Fibroblast of lung (primary cell): ENCODE measurements around the gene CARS1.

Source experiments
- CTCF ChIP-seq, 2 donors: IDR thresholded peaks in 1 of 2; conservative IDR thresholded peaks in 1 of 2; 1 replicate in 1 of 2; 2 replicates in 1 of 2; pipeline ENCODE4 v1.5.1; 2011 to 2012; ENCODE audit warnings: low read length in 2 of 2, control low read depth in 1 of 2, inconsistent platforms in 1 of 2, low read depth in 1 of 2, mild to moderate bottlenecking in 1 of 2
- EZH2 ChIP-seq: IDR thresholded peaks from 2 replicates; pipeline ENCODE4 v1.5.1; 2012; ENCODE audit warnings: low read length, control low read depth, mild to moderate bottlenecking; ENCODE audit errors: missing control alignments

- no peak for TF ChIP-seq CTCF (conservative IDR thresholded peaks at IDR 0.05 in 1 of 2, IDR thresholded peaks at IDR 0.05 in 1 of 2; ENCODE audit: low read depth in 1 of 2, low read length in 2 of 2)
- TF ChIP-seq EZH2, result no peak
Measured at GRCh38 chr11:3010004-3010403, 47.2 kb downstream of the CARS1 start.
